ENCODE measurements around the gene ZNF385D. TPM values are rescaled to one million over a fixed set of nuclear protein-coding genes. Genes with fewer than 3 reads are reported as not detected.
A peak's percentile ranks its signal among the peaks of the same experiment; 100 is the strongest.

Gene ZNF385D
- polyA plus RNA-seq, 4 donors: 9.1 to 17.9 (median 13.0) TPM

DNA sequence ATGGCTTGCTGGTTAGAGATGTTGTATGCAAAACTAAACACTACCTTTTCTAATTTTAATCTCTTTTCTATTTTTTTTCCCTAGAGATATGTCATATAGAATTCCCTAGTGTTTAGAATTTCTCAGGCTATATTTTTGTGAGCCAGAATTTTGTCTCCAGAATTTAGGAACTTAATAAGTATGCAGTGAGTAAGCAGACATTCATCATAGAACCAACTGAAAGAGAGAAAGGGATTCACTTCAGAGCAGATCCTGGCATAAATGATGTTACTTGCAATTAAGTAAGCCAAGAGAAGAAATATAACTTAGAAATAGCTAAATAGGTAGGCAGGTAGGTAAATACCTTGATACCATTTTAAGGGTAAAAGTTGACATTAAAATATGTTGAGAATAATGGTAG lies 288.9 kb downstream of the ZNF385D start:
- no peak for DNase-seq (ENCODE audit: low read depth in 4 of 4, low spot score in 2 of 4)

DNA sequence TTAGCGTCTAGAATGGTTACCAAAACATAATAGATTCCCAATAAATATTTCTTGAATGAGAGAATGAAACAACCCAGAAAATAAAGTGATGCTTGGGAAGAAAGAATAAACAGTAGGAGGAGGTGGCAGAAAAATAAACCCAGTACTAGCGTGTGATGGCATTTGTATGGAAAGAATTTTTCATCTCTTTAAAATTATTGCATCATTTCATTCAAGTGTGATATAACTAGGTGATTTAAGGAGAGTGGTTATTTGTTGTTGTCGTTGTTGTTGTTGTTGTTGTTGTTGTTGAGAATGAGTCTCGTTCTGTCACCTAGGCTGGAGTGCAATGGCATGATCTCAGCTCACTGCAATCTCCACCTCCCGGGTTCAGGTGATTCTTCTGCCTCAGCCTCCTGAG lies 293.9 kb downstream of the ZNF385D start:
- DNase-seq (ENCODE audit: low read depth in 4 of 4, low spot score in 2 of 4): no peak

DNA sequence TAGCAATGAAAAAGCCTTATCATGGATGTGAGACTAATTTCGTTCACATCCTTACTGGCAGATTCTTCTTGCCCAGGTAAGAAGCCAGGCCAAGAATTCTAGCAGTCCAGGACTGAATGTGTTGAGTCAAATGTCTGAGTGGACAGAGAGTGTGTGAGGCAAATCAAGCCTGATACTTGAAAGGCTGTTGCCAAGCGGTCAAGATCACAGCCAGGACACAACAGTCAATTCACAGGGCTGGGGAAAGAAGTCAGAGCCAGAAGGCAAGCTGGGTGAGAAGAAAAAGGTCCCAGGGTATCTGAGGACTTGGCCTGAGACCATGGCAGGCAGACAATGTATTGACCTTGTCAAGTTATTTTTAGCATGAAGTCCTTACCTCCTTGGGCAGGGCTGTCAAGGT lies 301.3 kb downstream of the ZNF385D start:
- DNase-seq (ENCODE audit: low read depth in 4 of 4, low spot score in 2 of 4): no peak

DNA sequence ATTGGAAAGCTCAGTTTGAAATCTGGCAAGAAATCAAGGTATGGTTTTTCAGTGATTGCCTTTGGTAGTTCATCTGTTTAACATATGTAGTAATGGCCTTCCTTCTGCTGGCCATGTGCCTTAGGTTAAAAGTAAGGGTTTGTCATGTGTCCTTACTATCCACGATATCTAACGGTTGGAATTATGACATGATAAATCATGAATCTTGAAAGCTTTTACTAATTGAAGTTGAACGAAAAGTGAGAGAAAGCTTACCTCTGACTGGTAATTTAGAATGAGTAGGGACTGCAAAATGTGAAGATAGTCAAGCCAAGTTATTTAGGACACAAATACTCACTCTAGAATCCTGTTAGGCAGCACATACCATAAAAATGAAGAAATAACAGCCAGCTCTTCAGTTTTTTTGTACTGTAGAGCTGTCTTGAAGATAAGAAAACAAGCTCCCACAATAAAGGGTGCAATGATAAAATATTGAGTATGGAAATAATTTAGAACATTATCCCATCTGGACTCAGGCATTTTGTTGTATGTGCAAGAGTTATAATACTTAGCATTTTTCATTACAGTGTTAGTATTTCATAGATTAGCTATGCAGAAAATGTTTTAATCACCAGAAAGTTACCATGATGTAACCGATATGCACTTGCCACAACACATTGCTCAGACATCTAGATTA lies 303.4 kb downstream of the ZNF385D start:
- DNase-seq (ENCODE audit: low read depth in 4 of 4, low spot score in 2 of 4): no peak

DNA sequence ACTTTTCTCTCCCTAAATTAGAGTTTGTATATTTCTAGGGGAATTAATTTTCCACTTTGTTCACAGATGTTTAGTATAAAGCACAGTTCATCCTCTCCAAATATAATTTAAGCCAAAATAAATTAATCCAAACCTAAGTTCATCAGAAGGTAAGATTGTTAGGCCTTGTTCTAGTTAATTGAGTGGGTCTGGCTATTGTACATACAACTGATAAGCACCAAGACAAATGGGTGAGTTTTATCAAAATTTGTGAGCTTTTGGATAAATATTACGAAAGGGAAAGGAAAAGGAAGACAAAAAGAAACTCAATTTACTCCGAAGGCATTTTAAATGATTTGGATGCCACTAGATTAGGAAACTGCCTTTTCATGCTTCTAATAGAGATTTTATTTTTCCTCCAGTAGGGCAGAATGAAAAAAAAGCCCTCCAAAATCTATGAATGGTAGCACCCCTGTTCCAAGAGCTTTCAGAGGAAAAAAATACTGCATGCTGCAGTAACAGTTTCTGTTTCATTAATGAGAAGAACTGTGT lies 304.0 kb downstream of the ZNF385D start:
- DNase-seq (ENCODE audit: low read depth in 4 of 4, low spot score in 2 of 4): no peak

DNA sequence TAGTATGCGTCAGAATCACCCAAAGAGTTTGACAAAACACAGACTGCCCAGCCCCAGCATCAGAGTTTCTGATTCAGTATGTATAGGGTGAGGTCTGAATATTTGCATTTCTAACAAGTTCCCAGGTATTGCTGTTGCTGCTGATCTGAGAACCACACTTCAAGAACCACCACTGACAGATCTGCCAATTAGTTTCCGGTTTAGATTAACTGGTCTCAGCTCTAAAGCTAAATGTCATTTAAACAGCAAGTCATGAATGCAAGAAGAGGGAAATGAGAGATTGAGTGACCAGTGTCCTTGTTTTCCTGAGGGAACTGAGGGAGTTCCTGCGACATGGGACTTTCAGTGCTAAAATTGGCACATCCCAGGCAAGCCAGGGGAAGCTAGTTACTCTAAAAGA lies 305.0 kb downstream of the ZNF385D start:
- no peak for DNase-seq (ENCODE audit: low read depth in 4 of 4, low spot score in 2 of 4)

DNA sequence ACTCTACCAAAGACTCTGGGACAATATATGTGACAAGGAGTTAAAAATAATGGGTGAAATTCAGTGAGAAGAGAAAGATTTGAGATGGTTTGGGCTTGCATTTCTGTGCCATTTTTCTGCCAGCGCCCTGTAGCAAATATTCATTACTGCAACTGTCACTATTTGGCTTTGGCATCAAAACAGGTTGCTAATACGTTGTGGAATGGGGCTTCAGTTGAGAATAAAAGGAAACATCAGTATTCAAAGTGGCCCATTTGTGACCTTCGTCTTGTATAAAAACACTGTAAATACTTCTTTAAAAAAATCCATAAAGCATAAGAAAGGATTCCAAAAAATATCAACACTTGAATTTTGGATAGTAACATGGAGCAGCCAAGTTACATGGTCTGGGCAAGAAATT lies 309.2 kb downstream of the ZNF385D start:
- no peak for DNase-seq (ENCODE audit: low read depth in 4 of 4, low spot score in 2 of 4)

DNA sequence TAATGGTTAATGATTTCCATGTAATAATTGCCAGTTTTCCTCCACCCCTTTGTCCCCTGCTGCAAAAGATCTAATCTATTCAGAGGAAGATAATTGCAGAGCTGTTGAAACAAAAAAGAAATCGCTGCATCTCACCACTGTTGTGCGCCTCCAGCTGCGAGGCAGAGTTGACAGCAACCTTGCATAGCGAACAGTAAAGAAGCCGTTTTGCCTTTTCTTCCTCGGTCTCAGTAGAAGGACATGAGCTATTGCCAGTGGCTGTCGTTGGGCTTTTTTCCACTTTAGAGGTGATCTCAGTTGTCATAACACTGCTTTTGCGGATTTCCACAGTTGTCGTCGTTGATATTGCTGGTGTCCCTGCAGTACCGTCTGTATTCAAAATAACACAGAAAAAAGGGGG lies 314.2 kb downstream of the ZNF385D start:
- DNase-seq (ENCODE audit: low read depth in 4 of 4, low spot score in 2 of 4): no peak

DNA sequence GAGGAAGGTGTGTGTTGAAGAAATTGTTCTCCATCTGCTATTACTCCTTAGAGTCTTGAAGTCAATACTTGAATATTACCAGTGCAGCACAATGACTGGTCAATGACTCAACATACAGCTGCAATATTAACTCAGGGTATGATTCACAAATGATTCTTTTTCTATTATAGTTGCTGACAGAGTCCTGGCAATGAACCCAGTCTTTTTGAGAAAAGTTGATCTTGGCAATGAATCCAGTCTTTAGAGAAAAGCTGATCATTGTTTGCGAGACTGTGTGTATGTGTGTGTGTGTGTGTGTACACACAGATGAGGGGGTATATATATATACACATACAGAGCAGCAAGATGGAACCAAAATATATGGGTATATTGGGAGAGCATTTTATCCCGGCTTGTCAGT lies 315.1 kb downstream of the ZNF385D start:
- peak in 1 of 4 donors; percentile 16 for DNase-seq (ENCODE audit: low read depth in 4 of 4, low spot score in 2 of 4)

DNA sequence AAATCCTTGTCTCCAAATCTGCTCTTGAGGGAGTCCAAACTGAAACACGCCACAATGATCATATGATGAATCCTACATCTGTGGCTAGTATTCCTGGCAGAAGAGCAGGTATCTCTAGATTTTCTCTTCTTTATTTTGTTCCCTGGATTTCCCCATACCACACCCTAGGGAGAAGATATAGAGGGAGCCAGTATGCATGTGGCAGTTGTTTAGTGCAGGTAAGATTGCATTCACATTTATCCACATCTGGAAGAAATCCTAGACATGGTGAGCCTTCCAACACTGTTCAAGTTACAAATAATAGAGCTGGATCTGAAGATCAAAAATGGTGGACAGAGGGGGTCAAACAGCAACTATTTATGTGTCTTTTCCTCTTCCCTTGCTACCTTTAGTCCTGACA lies 316.7 kb downstream of the ZNF385D start:
- DNase-seq (ENCODE audit: low read depth in 4 of 4, low spot score in 2 of 4): no peak

DNA sequence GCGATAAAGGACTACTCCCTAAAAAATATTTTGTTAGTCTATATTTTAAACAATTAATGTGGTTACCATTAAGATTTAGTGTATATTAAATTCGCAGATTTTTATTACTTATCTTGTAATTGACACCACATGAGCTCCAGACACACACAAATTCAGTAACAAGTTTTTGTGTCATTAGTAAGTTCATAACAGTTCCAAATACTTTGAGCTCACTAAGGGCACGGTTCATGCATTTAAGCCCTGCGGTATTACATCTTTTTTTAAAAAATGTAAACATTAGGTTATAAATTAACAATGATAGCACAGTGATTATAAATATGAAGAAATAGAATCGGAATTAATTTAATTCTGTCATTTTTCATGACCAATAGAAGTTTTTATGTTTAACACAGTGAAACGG lies 317.3 kb downstream of the ZNF385D start:
- DNase-seq (ENCODE audit: low read depth in 4 of 4, low spot score in 2 of 4): no peak

DNA sequence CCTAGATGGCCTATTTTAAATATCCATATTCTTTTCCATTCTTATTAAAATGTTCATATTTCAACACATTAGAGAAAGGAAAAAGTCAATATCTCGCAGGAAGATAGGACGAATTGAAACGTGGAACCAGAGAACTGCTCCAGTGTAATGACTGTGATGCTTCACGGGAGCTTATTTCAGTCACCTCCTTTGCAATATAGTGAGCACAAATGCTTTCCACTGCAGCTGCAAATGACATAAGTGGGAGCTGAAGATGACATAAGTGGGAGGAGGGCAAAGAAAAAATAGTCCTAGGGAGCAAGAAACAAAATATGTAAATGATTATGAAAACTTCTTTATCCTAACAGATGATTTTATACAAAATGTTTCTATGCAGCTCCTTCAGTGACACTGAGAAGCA lies 324.1 kb downstream of the ZNF385D start:
- no peak for DNase-seq (ENCODE audit: low read depth in 4 of 4, low spot score in 2 of 4)

DNA sequence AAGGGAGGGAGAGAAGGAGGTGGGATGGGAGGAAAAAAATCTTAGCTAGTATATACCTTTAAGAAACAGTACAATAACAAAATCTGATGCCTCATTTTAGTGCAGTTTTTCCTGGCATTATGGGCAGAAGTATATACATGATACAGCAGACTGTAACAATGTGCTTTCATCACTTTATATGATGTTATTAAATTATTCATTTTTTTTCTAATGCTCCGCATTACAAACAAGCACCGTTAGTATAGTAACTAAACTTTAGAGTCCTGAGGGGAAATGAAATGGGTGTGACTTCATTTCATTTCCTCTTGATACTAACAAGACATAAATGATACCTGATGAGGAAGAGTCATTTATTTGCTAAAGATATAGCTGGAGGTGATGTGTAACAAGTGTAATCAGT lies 325.3 kb downstream of the ZNF385D start:
- DNase-seq (ENCODE audit: low read depth in 4 of 4, low spot score in 2 of 4): no peak

DNA sequence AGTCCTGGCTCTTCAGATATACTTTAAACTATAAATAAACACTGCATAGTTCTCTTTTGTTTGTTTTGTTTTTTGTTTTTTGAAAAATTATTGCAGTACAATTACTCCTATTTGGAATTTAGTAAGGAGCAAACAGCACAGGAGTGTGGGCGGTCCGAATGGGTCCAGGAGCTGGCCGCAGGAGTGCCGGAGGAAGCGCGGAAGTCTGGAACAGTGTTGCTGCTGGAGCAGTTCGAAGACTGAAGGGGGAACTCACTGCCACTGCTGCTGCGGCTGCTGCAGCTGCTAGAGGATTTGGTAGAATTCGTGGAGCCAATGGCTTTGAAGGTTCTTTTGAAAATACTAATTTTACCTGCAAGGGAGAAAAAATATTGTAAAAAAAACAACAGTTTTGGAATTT lies 329.9 kb downstream of the ZNF385D start:
- DNase-seq (ENCODE audit: low read depth in 4 of 4, low spot score in 2 of 4): no peak

DNA sequence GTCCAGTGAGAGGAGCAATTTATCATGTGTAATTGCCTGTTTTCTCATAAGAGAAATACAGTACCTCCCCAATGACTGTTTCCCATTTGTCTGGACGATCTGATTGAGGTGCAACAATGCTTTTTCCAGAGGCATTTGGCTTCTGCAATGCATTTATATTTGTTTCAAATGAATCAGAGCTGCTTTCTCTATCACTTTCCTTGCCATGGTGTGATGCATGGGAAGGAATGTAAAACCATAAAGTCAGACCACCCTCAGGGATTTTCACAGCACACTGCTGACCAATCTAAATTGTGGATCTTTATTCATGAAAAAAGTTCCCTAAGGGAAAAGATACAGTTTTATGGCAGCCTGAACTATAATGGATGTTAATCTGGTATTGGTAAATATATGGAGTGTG lies 333.0 kb downstream of the ZNF385D start:
- DNase-seq (ENCODE audit: low read depth in 4 of 4, low spot score in 2 of 4): no peak

DNA sequence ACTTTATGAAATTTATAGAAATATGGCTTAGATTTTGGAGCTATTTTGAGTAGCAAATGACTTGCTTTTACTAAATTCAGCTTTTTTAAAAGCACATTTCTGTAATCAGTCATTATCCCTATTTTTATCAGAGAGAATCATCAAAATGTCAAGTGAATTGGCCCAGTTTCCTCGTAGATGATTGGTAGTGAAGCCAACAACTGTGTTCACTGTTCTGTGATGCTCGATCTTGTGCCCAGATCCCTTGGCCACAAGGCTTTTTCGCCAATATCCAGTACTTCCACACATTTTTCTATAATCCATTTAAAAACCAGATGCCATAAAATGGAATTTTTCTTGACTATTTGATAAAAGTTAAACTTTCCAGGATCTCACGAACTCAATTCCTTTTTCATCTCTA lies 336.5 kb downstream of the ZNF385D start:
- DNase-seq (ENCODE audit: low read depth in 4 of 4, low spot score in 2 of 4): no peak

DNA sequence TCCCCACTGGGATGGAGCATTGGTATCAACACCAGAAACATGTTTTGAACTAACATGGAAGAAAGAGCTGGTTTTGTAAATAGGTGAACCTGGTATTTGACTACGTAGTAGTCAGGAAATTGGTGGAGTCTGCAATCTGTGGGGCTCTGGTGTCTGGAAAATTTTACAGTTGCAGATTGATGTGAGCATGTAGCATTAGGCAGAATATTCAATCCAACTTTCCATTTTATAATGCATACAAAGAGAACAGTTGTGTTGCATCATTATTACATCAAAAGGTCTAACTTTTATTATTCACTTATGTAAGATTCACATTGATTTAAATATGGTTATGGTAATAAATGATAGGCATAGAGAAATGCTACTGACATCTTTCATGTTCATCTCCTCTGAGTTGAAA lies 340.0 kb downstream of the ZNF385D start:
- DNase-seq (ENCODE audit: low read depth in 4 of 4, low spot score in 2 of 4): no peak

DNA sequence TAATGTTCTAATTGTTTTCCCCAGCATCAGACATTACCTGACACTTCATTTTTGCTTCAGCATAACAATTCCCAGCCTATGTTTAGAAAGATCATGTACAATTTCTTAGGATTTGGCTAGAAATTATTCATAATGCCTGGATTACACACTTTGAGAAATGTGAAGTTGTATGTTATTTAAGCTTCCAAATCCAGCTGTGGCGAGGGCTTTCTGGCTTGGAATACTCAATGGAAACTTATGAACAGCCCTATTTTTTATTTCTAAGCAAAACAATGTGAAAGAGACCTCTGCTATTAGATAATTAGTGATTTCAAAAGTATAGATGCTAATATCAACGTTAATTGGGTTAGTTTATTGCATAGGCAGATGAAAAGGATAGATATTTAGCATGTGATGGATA lies 341.6 kb downstream of the ZNF385D start:
- DNase-seq (ENCODE audit: low read depth in 4 of 4, low spot score in 2 of 4): no peak

DNA sequence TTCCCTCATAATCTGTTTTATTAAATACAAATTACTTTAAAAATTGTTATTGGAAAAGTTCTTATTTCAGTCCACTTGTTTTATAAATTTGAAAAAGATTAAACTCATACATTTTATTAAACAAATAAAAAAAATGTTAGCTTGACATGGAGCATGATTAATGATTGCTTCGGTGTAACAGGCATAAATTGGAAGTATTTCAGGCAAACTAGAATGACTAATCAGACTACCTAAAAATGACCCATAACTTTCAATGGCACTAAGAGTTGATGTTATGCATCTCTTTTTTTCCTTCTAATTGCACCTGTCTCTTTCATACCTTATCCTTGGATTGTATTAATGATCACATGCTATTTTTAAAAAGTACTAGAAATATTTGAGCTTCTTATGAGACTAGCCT lies 343.3 kb downstream of the ZNF385D start:
- DNase-seq (ENCODE audit: low read depth in 4 of 4, low spot score in 2 of 4): no peak

DNA sequence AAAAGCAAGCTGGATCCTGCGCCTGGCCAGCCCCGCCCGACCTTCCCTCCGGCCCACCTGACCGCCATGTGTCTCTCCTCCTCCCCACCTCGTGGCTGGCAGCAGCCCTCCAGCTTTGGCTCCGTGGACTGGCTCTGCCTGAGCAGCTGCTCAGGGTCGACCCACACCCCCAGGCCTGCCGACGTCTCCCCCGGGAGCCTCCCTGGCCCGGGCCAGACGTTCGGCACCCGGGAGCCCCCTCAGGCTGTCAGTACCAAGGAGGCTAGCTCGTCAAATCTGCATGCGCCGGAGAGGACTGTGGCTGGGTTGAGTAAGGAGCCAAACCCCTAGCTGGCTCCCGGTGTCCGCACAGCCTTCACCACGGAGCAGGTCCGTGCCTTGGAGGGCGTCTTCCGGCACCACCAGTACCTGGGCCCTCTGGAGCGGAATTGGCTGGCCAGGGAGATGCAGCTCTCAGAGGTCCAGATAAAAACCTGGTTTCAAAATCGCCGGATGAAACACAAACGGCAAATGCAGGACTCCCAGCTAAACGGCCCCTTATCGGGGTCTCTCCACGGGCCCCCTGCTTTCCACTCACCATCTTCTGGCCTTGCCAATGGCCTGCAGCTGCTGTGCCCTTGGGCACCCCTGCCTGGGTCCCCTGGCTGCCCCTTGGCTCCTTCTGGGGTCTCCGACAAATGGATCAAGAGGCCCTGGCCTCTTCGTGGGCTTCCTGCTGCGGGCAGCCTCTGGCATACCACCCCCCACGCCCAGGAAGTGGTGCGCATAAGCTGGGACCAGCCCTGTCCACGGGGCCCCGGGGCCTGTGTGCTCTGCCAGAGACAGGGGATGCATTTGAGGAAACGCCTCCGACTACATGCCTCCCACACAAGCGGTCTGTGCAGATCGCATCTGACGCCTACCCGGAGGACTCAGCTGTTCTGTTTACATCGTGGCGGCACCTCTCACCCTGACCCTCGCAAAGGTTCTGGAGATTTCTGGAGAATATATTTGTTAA lies 345.0 kb downstream of the ZNF385D start:
- DNase-seq (ENCODE audit: low read depth in 4 of 4, low spot score in 2 of 4): no peak

DNA sequence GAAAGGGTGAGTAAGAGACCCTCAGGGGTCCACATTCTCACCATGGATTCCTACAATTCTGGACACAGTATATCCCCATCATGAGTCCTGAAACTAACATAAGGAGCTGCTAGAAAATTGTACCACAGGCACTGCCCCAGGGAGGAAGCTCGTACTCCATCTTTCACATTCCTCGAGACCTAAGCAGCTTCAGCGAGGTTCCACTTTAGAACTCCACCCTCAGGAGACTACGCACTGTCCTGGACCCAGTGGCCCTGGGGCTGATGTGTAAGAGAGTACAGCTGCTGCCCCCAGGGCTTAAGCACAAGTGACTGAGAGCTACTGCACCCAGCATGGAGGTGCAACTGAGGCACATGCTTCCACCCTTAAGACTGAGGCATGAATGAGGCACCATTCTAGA lies 352.5 kb downstream of the ZNF385D start:
- DNase-seq (ENCODE audit: low read depth in 4 of 4, low spot score in 2 of 4): no peak

Data from left renal cortex interstitium (tissue), 4 donors.